Measurements from ENCODE around the gene XPNPEP1.

XPNPEP1 gene

GRCh38 chr10:109892931-109893330, 30.4 kb downstream of the XPNPEP1 start:
- DNase-seq (ENCODE audit: low read depth), result no peak

GRCh38 chr10:109892117-109892516, 31.2 kb downstream of the XPNPEP1 start:
- DNase-seq (ENCODE audit: low read depth), result no peak

- DNase-seq (ENCODE audit: low read depth), result no peak
These were observed 32.2 kb downstream of the XPNPEP1 start for GRCh38 chr10:109891105-109891504.

GRCh38 chr10:109889867-109890266, 33.4 kb downstream of the XPNPEP1 start:
- no peak for DNase-seq (ENCODE audit: low read depth)

- no peak for DNase-seq (ENCODE audit: low read depth)
These were observed 35.5 kb downstream of the XPNPEP1 start for GRCh38 chr10:109887776-109888175.

- DNase-seq (ENCODE audit: low read depth), result no peak
These were observed 36.1 kb downstream of the XPNPEP1 start for GRCh38 chr10:109887243-109887642.

GRCh38 chr10:109886781-109887140, 36.5 kb downstream of the XPNPEP1 start:
- DNase-seq (ENCODE audit: low read depth), result no peak

- no peak for DNase-seq (ENCODE audit: low read depth)
These were observed 37.1 kb downstream of the XPNPEP1 start for GRCh38 chr10:109886037-109886780.

- DNase-seq (ENCODE audit: low read depth), result peak; percentile 23
These were observed 39.2 kb downstream of the XPNPEP1 start for GRCh38 chr10:109883859-109884771.

GRCh38 chr10:109882251-109883057, 40.9 kb downstream of the XPNPEP1 start:
- no peak for DNase-seq (ENCODE audit: low read depth)

- no peak for DNase-seq (ENCODE audit: low read depth)
These were observed 41.6 kb downstream of the XPNPEP1 start for GRCh38 chr10:109881769-109882057.

- DNase-seq (ENCODE audit: low read depth), result no peak
These were observed 42.2 kb downstream of the XPNPEP1 start for GRCh38 chr10:109880886-109881768.

GRCh38 chr10:109877546-109877945, 45.8 kb downstream of the XPNPEP1 start:
- no peak for DNase-seq (ENCODE audit: low read depth)

- no peak for DNase-seq (ENCODE audit: low read depth)
These were observed 47.2 kb downstream of the XPNPEP1 start for GRCh38 chr10:109875828-109876821.

- no peak for DNase-seq (ENCODE audit: low read depth)
These were observed 48.2 kb downstream of the XPNPEP1 start for GRCh38 chr10:109875151-109875568.

- DNase-seq (ENCODE audit: low read depth), result no peak
These were observed 51.8 kb downstream of the XPNPEP1 start for GRCh38 chr10:109871476-109871875.

- no peak for DNase-seq (ENCODE audit: low read depth)
These were observed 56.2 kb downstream of the XPNPEP1 start for GRCh38 chr10:109866995-109867635.

GRCh38 chr10:109866168-109866994, 56.9 kb downstream of the XPNPEP1 start:
- DNase-seq (ENCODE audit: low read depth), result no peak

- DNase-seq (ENCODE audit: low read depth), result no peak
These were observed 59.5 kb downstream of the XPNPEP1 start for GRCh38 chr10:109863775-109864174.

Data from stimulated activated CD8-positive, alpha-beta memory T cell treated with anti-CD3 and anti-CD28 coated beads, Interleukin-12 subunit alpha, Interleukin-12 subunit beta, amount 100 ng/mL, for 4 hours (primary cell).